H9 (cell line): ENCODE data around the gene SLC16A6. TPM values are rescaled to one million over a fixed set of nuclear protein-coding genes. Genes with fewer than 3 reads are reported as not detected.
"Not testable (repeated sequence)": the region's sequence is repeated elsewhere in the genome, so short reads cannot be mapped to it uniquely, and the experiment has no call there.

Source experiments
- DNase-seq: peaks from one replicate; pipeline ENCODE4 v3.0.0-alpha.2; 2017
- H2AFZ ChIP-seq: one replicate; pipeline ENCODE4 v1.6.1; 2013; ENCODE audit warnings: mild to moderate bottlenecking, low read length, control low read depth, moderate library complexity
- H2AK5ac ChIP-seq: 2 replicates; pipeline ENCODE4 v1.6.1; 2013; ENCODE audit warnings: low read length, control low read depth, mixed read lengths; ENCODE audit not compliant: insufficient read length
- H2BK120ac ChIP-seq: one replicate; pipeline ENCODE4 v1.6.1; 2013; ENCODE audit warnings: low read depth, mild to moderate bottlenecking, low read length, control low read depth, inconsistent platforms; ENCODE audit not compliant: poor library complexity, severe bottlenecking
- H2BK12ac ChIP-seq: 2 replicates; pipeline ENCODE4 v1.6.1; 2013; ENCODE audit warnings: low read length, control low read depth, mixed read lengths, low read depth; ENCODE audit not compliant: insufficient read length
- H2BK15ac ChIP-seq: 2 replicates; pipeline ENCODE4 v1.6.1; 2013; ENCODE audit warnings: low read depth, low read length, control low read depth
- H2BK20ac ChIP-seq: one replicate; pipeline ENCODE4 v1.6.1; 2013; ENCODE audit warnings: low read depth, mild to moderate bottlenecking, low read length, control low read depth, inconsistent platforms; ENCODE audit not compliant: poor library complexity, severe bottlenecking
- H2BK5ac ChIP-seq: 2 replicates; pipeline ENCODE4 v1.6.1; 2013; ENCODE audit warnings: low read length, control low read depth, mixed read lengths; ENCODE audit not compliant: insufficient read length
- H3K14ac ChIP-seq: 2 replicates; pipeline ENCODE4 v1.6.1; 2013; ENCODE audit warnings: low read length, control low read depth; ENCODE audit not compliant: insufficient read depth
- H3K18ac ChIP-seq: 2 replicates; pipeline ENCODE4 v1.6.1; 2013; ENCODE audit warnings: low read depth, mild to moderate bottlenecking, mixed read lengths, low read length, control low read depth; ENCODE audit not compliant: insufficient read length
- H3K23ac ChIP-seq: 2 replicates; pipeline ENCODE4 v1.6.1; 2013; ENCODE audit warnings: low read length, control low read depth, mixed read lengths, low read depth; ENCODE audit not compliant: insufficient read length
- H3K23me2 ChIP-seq: 2 replicates; pipeline ENCODE4 v1.6.1; 2013; ENCODE audit warnings: low read depth, mild to moderate bottlenecking, mixed read lengths, low read length, control low read depth; ENCODE audit not compliant: insufficient read length, poor library complexity, severe bottlenecking
- H3K27ac ChIP-seq: 2 replicates; pipeline ENCODE4 v1.5.1; 2013; ENCODE audit warnings: low read length, control low read depth, mixed read lengths, low read depth; ENCODE audit not compliant: insufficient read length
- H3K27me3 ChIP-seq: 2 replicates; pipeline ENCODE4 v1.6.1; 2013; ENCODE audit warnings: low read length, control low read depth, inconsistent platforms; ENCODE audit not compliant: insufficient read depth
- H3K4ac ChIP-seq: 2 replicates; pipeline ENCODE4 v1.6.1; 2013; ENCODE audit warnings: low read depth, mild to moderate bottlenecking, control low read depth, inconsistent platforms, low read length, moderate library complexity
- H3K4me1 ChIP-seq: 2 replicates; pipeline ENCODE4 v1.6.1; 2013; ENCODE audit warnings: low read length, control low read depth, inconsistent platforms; ENCODE audit not compliant: insufficient read depth
- H3K4me2 ChIP-seq: 2 replicates; pipeline ENCODE4 v1.6.1; 2013; ENCODE audit warnings: low read length, control low read depth, mixed read lengths; ENCODE audit not compliant: insufficient read length, insufficient read depth
- H3K56ac ChIP-seq: 2 replicates; pipeline ENCODE4 v1.6.1; 2013; ENCODE audit warnings: low read depth, mild to moderate bottlenecking, mixed read lengths, low read length, control low read depth; ENCODE audit not compliant: insufficient read length
- H3K79me1 ChIP-seq: 2 replicates; pipeline ENCODE4 v1.6.1; 2013; ENCODE audit warnings: low read depth, mild to moderate bottlenecking, moderate library complexity, low read length, control low read depth, inconsistent platforms; ENCODE audit not compliant: insufficient read depth, poor library complexity, severe bottlenecking
- H3K79me2 ChIP-seq: 2 replicates; pipeline ENCODE4 v1.6.1; 2013; ENCODE audit warnings: low read length, control low read depth, inconsistent platforms; ENCODE audit not compliant: insufficient read depth
- H3K9ac ChIP-seq: 2 replicates; pipeline ENCODE4 v1.6.1; 2013; ENCODE audit warnings: low read length, control low read depth, mixed read lengths; ENCODE audit not compliant: insufficient read length; ENCODE audit errors: extremely low read depth
- H3K9me3 ChIP-seq: one replicate; pipeline ENCODE4 v1.6.1; 2013; ENCODE audit warnings: low read depth, low read length, inconsistent platforms; ENCODE audit not compliant: control insufficient read depth
- H3T11ph ChIP-seq: one replicate; pipeline ENCODE4 v1.6.1; 2013; ENCODE audit warnings: mild to moderate bottlenecking, low read length, control low read depth, inconsistent platforms
- H4K20me1 ChIP-seq: one replicate; pipeline ENCODE4 v1.6.1; 2013; ENCODE audit not compliant: control insufficient read depth, insufficient read length, insufficient read depth
- H4K5ac ChIP-seq: 2 replicates; pipeline ENCODE4 v1.6.1; 2013; ENCODE audit warnings: low read depth, mild to moderate bottlenecking, mixed read lengths, low read length, control low read depth; ENCODE audit not compliant: insufficient read length
- H4K8ac ChIP-seq: replicated peaks from 2 replicates; pipeline ENCODE4 v1.6.1; 2013; ENCODE audit warnings: low read length, control low read depth, mixed read lengths, low read depth; ENCODE audit not compliant: insufficient read length
- H4K91ac ChIP-seq: 2 replicates; pipeline ENCODE4 v1.6.1; 2013; ENCODE audit warnings: low read depth, mild to moderate bottlenecking, moderate library complexity, mixed read lengths, low read length, control low read depth; ENCODE audit not compliant: insufficient read length
- H3K27ac Mint-ChIP-seq, 3 experiments: 2 replicates in 2 of 3; 3 replicates in 1 of 3; pipeline ENCODE4 v1.8.0; 2020 to 2021; ENCODE audit warnings: mixed read lengths in 3 of 3, mild to moderate bottlenecking in 1 of 3, moderate library complexity in 1 of 3
- H3K27me3 Mint-ChIP-seq: 2 replicates; pipeline ENCODE4 v1.8.0; 2021; ENCODE audit warnings: low read depth, mild to moderate bottlenecking, moderate library complexity, mixed read lengths
- H3K36me3 Mint-ChIP-seq, 3 experiments: 2 replicates in 2 of 3; 3 replicates in 1 of 3; pipeline ENCODE4 v1.8.0; 2020 to 2021; ENCODE audit warnings: low read depth in 3 of 3, mixed read lengths in 3 of 3; ENCODE audit not compliant: insufficient read depth in 1 of 3
- H3K4me1 Mint-ChIP-seq, 2 experiments: 2 replicates each; pipeline ENCODE4 v1.8.0; 2020; ENCODE audit warnings: mixed read lengths in 2 of 2
- H3K4me3 Mint-ChIP-seq, 2 experiments: 2 replicates in 1 of 2; 3 replicates in 1 of 2; pipeline ENCODE4 v1.8.0; 2020 to 2021; ENCODE audit warnings: mild to moderate bottlenecking in 2 of 2, mixed read lengths in 2 of 2, moderate library complexity in 1 of 2
- H3K9me3 Mint-ChIP-seq, 2 experiments: 2 replicates in 1 of 2; 3 replicates in 1 of 2; pipeline ENCODE4 v1.8.0; 2020; ENCODE audit warnings: mild to moderate bottlenecking in 2 of 2, mixed read lengths in 2 of 2, moderate library complexity in 1 of 2
- CTCF ChIP-seq: fragments of 200-600 bp; sonication (generic); conservative IDR thresholded peaks from 3 replicates; pipeline ENCODE4 v1.8.0; 2021; ENCODE audit warnings: antibody characterized with exemption, mild to moderate bottlenecking
- WGBS: extraction: QIAGEN DNeasy Blood & Tissue Kit; methylation state at CpG from one replicate; pipeline ENCODE4 v1.1.7; 2013; ENCODE audit warnings: missing lambda C conversion rate, low lambda C conversion rate, mixed read lengths; ENCODE audit not compliant: insufficient read length; ENCODE audit errors: extremely low coverage; 5-methylcytosine and 5-hydroxymethylcytosine counted together
- total RNA-seq: library from RNA; stranded (reverse); gene quantifications from 2 replicates; pipeline ENCODE4 v1.2.1, GENCODE V29; 2021

SLC16A6 gene
- total RNA-seq, 1 experiment from 2014 or later, result 0.33 TPM

DNA sequence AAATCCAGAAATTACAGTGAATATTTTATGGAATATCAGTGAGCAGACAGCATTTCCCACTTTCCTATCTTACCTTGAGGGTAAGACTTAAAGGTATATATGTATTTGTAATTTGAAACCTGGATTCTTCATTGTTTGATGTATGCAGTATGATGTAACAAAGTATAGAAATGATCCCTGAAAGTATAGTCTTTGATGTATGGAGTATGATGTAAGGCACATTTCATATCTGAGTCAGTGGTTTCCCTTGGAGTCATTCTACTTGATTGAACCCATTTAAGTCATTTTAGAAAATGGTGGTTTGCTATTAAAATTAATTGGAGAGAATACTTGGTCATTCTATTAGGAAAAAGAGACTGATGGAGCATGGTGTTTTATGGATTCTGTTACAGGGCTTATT lies 33.0 kb downstream of the SLC16A6 start:
- Histone ChIP-seq H3K18ac (no peak overlapping the region), H3K23me2 (no peaks in the 10 kb centered on the region), H4K20me1 (no peaks in the 10 kb centered on the region), H4K91ac (no peak overlapping the region), H3K14ac (no peak overlapping the region), H2BK5ac (no peak overlapping the region), H3K79me1 (no peaks in the 10 kb centered on the region), H3K79me2 (no peaks in the 10 kb centered on the region), H2BK120ac (no peak overlapping the region), H3K23ac (no peak overlapping the region), H3K4ac (no peak overlapping the region), H4K5ac (no peak overlapping the region), H3K56ac (no peak overlapping the region), H2BK20ac (no peak overlapping the region), H3K9ac (no peak overlapping the region), H3K27ac (no peak overlapping the region), H3K9me3 (no peaks in the 10 kb centered on the region), H2AK5ac (no peak overlapping the region), H4K8ac (no peak overlapping the region), H2BK12ac (no peak overlapping the region), H3K27me3 (no peaks in the 10 kb centered on the region), H3K4me1 (no peaks in the 10 kb centered on the region), H3T11ph (no peak overlapping the region), H3K4me2 (no peak overlapping the region), H2AFZ (no peak overlapping the region), H2BK15ac (no peak overlapping the region)
- DNase-seq, result no peak
- no peak for TF ChIP-seq CTCF
- Mint-ChIP-seq H3K9me3 (no peaks in the 10 kb centered on the region), H3K27me3 (peaks cover 1% of the 10 kb centered on the region; the same call in 1 of the 2 replicates), H3K27ac (peak overlapping the region in 1 of 3 experiments; percentile 52; a peak in 1 of 7 replicates), H3K4me3 (no peak overlapping the region), H3K36me3 (peaks cover 10 to 32% (median 25%) of the 10 kb centered on the region in 3 experiments; a peak in 6 of 7 replicates), H3K4me1 (peaks cover 13 to 19% of the 10 kb centered on the region in 2 experiments)

DNA sequence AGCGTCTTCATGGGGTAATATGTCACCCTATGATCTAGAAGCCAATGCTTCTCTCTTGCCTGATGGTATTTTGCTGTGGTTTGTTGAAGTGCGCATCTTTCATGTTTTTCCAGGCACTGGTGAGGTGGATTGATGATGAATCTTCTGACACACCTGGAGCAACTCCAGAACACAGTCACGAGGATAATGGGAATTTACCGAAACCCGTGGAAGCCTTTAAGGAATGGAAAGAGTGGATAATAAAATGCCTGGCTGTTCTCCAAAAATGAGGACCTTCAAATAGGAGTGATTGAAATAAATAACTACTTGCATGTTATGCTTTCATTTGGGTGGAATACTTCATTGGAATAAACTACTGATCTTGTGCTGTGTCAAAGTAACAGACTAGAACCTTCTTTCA lies 34.2 kb downstream of the SLC16A6 start:
- not testable (repeated sequence) for H3K4ac ChIP-seq, H3K27me3 Mint-ChIP-seq, H4K8ac ChIP-seq, H2BK12ac ChIP-seq, H3K27ac ChIP-seq, H2BK20ac ChIP-seq, H3K4me3 Mint-ChIP-seq, H2AK5ac ChIP-seq, H2AFZ ChIP-seq, H3K9me3 ChIP-seq, DNase-seq, H3K27ac Mint-ChIP-seq, H2BK120ac ChIP-seq, H3K79me2 ChIP-seq, H2BK15ac ChIP-seq, H3K9me3 Mint-ChIP-seq, H3K9ac ChIP-seq, H3K56ac ChIP-seq, H4K91ac ChIP-seq, H3T11ph ChIP-seq, H2BK5ac ChIP-seq, H3K79me1 ChIP-seq, H4K5ac ChIP-seq, H3K14ac ChIP-seq, H3K23me2 ChIP-seq, H3K18ac ChIP-seq, H3K27me3 ChIP-seq, H3K4me1 ChIP-seq, H3K23ac ChIP-seq, H3K4me2 ChIP-seq, H4K20me1 ChIP-seq
- H3K36me3 Mint-ChIP-seq, result peaks cover 13 to 42% (median 38%) of the 10 kb centered on the region in 3 experiments; a peak in 6 of 7 replicates
- H3K4me1 Mint-ChIP-seq, result peaks cover 13 to 19% of the 10 kb centered on the region in 2 experiments
- WGBS, result no CpG with 5 or more reads among the region's 5 CpGs
